PFSK-1 (cell line): ENCODE measurements around the gene RMI1.

Source experiments
- POLR2AphosphoS5 ChIP-seq: IDR thresholded peaks from 2 replicates; pipeline ENCODE4 v1.6.1; 2012; ENCODE audit warnings: low read depth, mild to moderate bottlenecking, control low read depth, low read length, moderate library complexity
- REST ChIP-seq, 2 experiments: IDR thresholded peaks; 2 replicates each; pipeline versions ENCODE4 v1.6.1 to v1.8.0; 2011 to 2012; ENCODE audit warnings: low read depth in 2 of 2, low read length in 2 of 2, control low read depth in 1 of 2, inconsistent platforms in 1 of 2, mild to moderate bottlenecking in 1 of 2, moderate library complexity in 1 of 2; ENCODE audit not compliant: insufficient read depth in 1 of 2
- TAF1 ChIP-seq: IDR thresholded peaks from 2 replicates; pipeline ENCODE4 v1.6.1; 2012; ENCODE audit warnings: low read length, control low read depth, borderline replicate concordance; ENCODE audit not compliant: insufficient read depth

- no peak for TF ChIP-seq POLR2AphosphoS5
- no peak for TF ChIP-seq REST (IDR thresholded peaks at IDR 0.05; ENCODE audit: insufficient read depth in 1 of 2, low read depth in 2 of 2, low read length in 2 of 2)
- TF ChIP-seq TAF1, result no peak
Measured at GRCh38 chr9:83986765-83987401, 6.3 kb downstream of the RMI1 start.
